NOMO-1 (cell line): ENCODE measurements around the gene MYL7.
"Not testable (repeated sequence)": the region's sequence is repeated elsewhere in the genome, so short reads cannot be mapped to it uniquely, and the experiment has no call there.

Source experiments
- DNase-seq, 2 experiments: peaks; one replicate each; lab custom pipeline; 2025; ENCODE audit not compliant: unreplicated experiment in 2 of 2; lab: John Stamatoyannopoulos, UW

The MYL7 gene

GRCh38 chr7:44141221-44141850 lies at the start of gene MYL7:
TSS of gene MYL7 (minus strand) at chr7:44141332. CDS start at chr7:44141305, 27 bp downstream.
- DNase-seq = no peak

GRCh38 chr7:44189993-44190872 lies 49.1 kb upstream of the MYL7 start:
- no peak for DNase-seq

GRCh38 chr7:44189286-44189992 lies 48.3 kb upstream of the MYL7 start, which contains the start of gene GCK:
TSS of gene GCK (minus strand) at chr7:44189439. CDS start at chr7:44188953, 486 bp downstream.
- DNase-seq = no peak

- no peak for DNase-seq
These were observed 47.5 kb upstream of the MYL7 start for GRCh38 chr7:44188480-44189225.

- no peak for DNase-seq
These were observed 46.7 kb upstream of the MYL7 start for GRCh38 chr7:44187636-44188416.

GRCh38 chr7:44186736-44187135 lies 45.6 kb upstream of the MYL7 start:
- peak in 1 of 2 experiments; percentile 3 for DNase-seq

- no peak for DNase-seq
These were observed 44.6 kb upstream of the MYL7 start for GRCh38 chr7:44185729-44186128.

- no peak for DNase-seq
These were observed 43.8 kb upstream of the MYL7 start for GRCh38 chr7:44184873-44185446.

GRCh38 chr7:44184206-44184872 lies 43.2 kb upstream of the MYL7 start:
- DNase-seq = no peak

GRCh38 chr7:44183386-44183785 lies 42.3 kb upstream of the MYL7 start:
- DNase-seq = no peak

GRCh38 chr7:44182827-44183226 lies 41.7 kb upstream of the MYL7 start:
- no peak for DNase-seq

- DNase-seq = no peak
These were observed 39.5 kb upstream of the MYL7 start for GRCh38 chr7:44180631-44181030.

- DNase-seq = no peak
These were observed 36.5 kb upstream of the MYL7 start for GRCh38 chr7:44177570-44178131.

GRCh38 chr7:44176486-44176885 lies 35.4 kb upstream of the MYL7 start:
- no peak for DNase-seq

- no peak for DNase-seq
These were observed 34.6 kb upstream of the MYL7 start for GRCh38 chr7:44175730-44176129.

GRCh38 chr7:44174694-44174948 lies 33.5 kb upstream of the MYL7 start:
- not testable (repeated sequence) for DNase-seq

- DNase-seq = no peak
These were observed 33.0 kb upstream of the MYL7 start for GRCh38 chr7:44173911-44174693.

- no peak for DNase-seq
These were observed 31.8 kb upstream of the MYL7 start for GRCh38 chr7:44172803-44173424.
